HG03025 (cell line): ENCODE results near the gene PLCZ1.
"Not testable (repeated sequence)": the region's sequence is repeated elsewhere in the genome, so short reads cannot be mapped to it uniquely, and the experiment has no call there.

Experiments used
- ATAC-seq: cut with Tn5 transposase; IDR thresholded peaks from one replicate; pipeline ENCODE4 v1.9.1; 2021; ENCODE audit warnings: mild to moderate bottlenecking, moderate library complexity; ENCODE audit not compliant: unreplicated experiment, low FRiP score

Gene PLCZ1

DNA sequence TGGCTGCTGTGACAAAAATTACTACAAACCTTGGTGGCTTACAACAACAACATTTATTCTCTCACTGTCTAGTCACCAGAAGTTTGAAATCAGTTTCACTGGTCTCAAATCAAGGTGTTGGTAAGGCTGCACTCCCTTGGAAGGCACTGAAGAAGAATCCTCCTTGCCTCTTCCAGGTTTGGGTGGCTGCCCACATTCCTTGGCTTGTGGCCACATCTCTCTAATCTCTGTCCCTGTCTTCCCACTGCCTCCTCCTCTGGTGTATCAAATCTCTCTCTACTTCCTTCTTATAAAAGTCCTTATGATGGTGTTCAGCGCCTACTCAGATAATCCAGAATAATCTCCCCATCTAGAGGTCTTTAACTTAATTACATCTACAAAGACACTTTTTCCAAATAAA, 31.0 kb downstream of the PLCZ1 start:
- ATAC-seq, result no peak

- no peak for ATAC-seq
Observed at GRCh38 chr12:18703911-18704310, 33.9 kb downstream of the PLCZ1 start.

GRCh38 chr12:18703321-18703720, 34.5 kb downstream of the PLCZ1 start:
- no peak for ATAC-seq

DNA sequence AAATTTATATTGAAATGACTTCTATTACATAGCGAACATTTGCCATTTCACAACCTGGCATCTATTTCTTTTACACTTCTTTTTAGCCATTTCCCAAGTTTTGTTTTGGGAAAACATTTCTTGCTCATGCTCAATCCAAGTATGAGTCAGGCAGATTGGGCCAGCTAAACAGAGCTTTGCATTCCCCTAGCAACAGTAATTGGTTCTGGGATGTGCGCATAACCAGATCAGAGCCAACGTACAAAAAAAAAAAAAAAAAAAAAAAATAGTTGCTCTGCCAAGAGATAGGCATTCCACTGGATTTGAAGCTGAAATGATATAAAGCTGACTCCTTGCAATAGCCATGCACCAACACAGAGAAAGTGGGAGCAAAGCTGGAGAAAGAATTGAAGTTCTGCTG, 37.5 kb downstream of the PLCZ1 start:
- no peak for ATAC-seq

- ATAC-seq, result no peak
Observed at GRCh38 chr12:18696971-18697602, 40.7 kb downstream of the PLCZ1 start.

- ATAC-seq, result not testable (repeated sequence)
Observed at GRCh38 chr12:18693986-18694385, 43.8 kb downstream of the PLCZ1 start.

- no peak for ATAC-seq
Observed at GRCh38 chr12:18690653-18691052, 47.2 kb downstream of the PLCZ1 start.

DNA sequence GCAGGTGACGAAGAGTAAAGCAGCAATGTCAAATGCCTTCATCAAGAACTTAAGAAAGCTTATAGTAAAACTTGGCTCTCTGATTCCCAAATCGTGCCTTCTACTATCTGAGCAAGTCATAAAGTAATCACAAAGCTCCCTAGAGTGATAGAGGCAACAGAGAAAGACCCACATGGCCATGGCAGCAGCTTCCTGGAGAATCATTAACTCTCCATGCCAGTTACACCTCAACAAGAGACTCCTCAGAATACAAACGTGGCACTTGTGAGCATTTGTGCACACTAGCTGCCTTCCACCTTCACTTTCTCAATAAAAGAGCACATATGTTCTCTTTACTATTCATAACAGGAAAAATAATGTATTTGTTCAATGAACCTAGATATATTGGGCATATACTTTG, 48.0 kb downstream of the PLCZ1 start:
- no peak for ATAC-seq

DNA sequence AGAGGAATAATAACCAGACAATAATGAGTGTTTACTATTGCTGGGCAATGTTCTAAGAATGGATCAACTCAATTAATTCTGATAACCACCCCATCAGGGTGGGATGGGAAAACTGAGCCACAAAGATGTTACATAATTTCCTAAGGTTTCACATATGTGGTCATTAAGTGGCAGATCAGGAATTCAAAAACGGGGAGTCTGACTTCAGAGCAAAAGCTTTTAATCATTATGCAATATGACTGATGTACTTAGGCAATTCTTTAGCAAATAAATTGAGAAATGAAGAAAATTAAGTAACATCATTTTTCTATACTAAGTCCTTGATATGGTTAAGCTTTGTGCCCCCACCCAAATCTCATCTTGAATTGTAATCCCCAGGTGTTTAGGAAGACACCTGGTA, 53.4 kb downstream of the PLCZ1 start:
- no peak for ATAC-seq

GRCh38 chr12:18683327-18684013, 54.3 kb downstream of the PLCZ1 start:
- ATAC-seq, result no peak

DNA sequence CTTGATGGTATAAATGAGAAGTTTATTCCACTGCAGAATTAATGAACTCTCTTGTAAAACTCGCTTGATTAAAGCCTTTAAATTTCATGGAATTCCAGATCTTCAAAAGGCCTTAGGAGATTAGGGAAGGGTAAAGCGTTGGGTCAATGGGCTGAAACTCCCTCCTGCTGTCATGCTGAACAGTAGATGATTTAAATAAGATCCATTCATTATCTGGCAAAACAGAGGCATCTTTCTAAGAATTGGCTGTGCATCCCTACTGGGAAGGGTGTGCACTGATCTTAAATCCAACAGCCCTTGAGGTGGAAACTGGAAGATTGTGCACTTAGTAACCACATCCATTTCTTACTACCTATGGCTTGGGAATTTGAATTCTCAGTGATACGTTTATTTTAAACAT, 56.0 kb downstream of the PLCZ1 start:
- ATAC-seq, result no peak

- ATAC-seq, result no peak
Observed at GRCh38 chr12:18676996-18677588, 60.7 kb downstream of the PLCZ1 start.

- no peak for ATAC-seq
Observed at GRCh38 chr12:18676141-18676540, 61.7 kb downstream of the PLCZ1 start.

- no peak for ATAC-seq
Observed at GRCh38 chr12:18658829-18659228, 79.0 kb downstream of the PLCZ1 start.

- no peak for ATAC-seq
Observed at GRCh38 chr12:18658179-18658578, 79.6 kb downstream of the PLCZ1 start.

- ATAC-seq, result no peak
Observed at GRCh38 chr12:18655351-18655750, 82.5 kb downstream of the PLCZ1 start.

GRCh38 chr12:18653465-18653864, 84.3 kb downstream of the PLCZ1 start:
- no peak for ATAC-seq

- no peak for ATAC-seq
Observed at GRCh38 chr12:18652596-18652995, 85.2 kb downstream of the PLCZ1 start.

DNA sequence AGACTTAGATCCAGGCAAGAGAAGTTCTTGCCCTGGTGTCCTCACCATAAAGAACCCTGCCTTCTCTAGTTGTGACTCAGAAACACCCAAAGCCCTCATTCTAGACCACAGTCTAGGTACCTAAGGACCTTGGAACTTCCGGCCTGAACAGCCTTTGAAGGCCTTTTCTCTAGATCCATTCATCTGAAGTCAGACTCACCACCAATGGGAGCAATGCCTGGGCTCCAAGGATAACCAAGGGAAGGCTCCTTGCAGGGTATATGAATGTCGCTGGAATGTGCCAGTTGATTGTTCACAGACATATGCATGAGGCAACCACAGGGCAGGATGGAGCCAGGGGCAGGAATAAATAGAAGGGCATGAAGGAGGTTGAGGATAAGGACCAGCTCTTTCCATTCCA, 86.3 kb downstream of the PLCZ1 start:
- ATAC-seq, result no peak

DNA sequence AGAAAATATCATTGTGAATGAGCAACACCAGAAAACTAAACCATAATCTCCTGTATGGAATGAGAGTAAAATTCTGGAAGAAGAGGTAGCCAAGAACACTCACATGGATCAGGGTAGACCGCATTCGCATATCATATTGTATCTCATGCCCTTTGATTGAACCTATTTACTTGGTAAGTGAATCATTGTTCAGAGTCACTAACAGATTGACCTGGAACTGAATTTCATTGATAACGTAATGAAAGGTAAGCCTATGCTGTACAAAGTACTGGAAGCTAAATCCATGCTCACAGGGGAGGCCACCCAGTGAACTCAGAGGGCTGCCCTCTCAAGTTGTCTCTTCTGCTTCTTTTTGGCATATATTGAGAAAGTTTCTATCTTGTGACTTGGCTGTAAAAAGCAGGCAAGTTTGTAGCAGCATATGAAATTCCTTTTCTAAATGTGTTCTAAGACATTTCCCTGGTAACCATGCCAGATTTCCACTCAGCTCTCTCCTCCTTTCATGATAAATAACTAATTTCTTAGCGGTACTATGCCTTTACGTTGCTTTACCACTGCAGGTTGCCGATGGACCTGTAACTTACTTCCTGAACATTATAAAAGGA, 91.4 kb downstream of the PLCZ1 start:
- no peak for ATAC-seq

DNA sequence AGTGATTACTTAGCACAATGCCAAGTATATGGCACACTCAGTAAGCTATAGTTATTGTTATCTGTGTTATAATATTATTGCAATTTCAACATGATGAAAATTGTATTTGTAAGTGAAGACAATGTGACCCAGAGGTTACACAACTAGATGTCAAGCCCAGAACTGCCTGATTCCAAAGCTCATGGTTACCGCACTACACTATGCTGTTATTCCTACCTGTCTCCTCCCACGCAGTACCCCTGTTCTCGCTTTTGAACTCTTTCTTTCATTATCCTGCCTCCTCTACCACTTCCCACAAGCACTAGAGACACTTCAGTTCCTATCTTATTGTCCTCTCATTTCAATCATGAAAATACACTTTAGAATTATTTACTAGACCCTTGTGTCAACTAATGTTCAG, 93.2 kb downstream of the PLCZ1 start:
- no peak for ATAC-seq

- no peak for ATAC-seq
Observed at GRCh38 chr12:18643681-18644080, 94.1 kb downstream of the PLCZ1 start.
